Suprapubic skin (tissue), 4 donors: ENCODE results near the gene WFDC2.

Experiments used
- EP300 ChIP-seq: sonication (generic); formaldehyde crosslinking; IDR thresholded peaks from one replicate; pipeline ENCODE4 v1.6.1; 2017; ENCODE audit warnings: antibody characterized with exemption
- POLR2AphosphoS5 ChIP-seq, 3 donors: sonication (generic); formaldehyde crosslinking; IDR thresholded peaks; one replicate each; pipeline ENCODE4 v1.6.1; 2017; ENCODE audit warnings: antibody characterized with exemption in 3 of 3

- TF ChIP-seq EP300: no peak
- peak in 1 of 3 donors; percentile 57 for TF ChIP-seq POLR2AphosphoS5 (IDR thresholded peaks at IDR 0.05)
Measured at GRCh38 chr20:45515147-45515913, 45.8 kb downstream of the WFDC2 start, which contains the start of gene SPINT3.
